ENCODE results near the gene AFAP1L2.

DNA sequence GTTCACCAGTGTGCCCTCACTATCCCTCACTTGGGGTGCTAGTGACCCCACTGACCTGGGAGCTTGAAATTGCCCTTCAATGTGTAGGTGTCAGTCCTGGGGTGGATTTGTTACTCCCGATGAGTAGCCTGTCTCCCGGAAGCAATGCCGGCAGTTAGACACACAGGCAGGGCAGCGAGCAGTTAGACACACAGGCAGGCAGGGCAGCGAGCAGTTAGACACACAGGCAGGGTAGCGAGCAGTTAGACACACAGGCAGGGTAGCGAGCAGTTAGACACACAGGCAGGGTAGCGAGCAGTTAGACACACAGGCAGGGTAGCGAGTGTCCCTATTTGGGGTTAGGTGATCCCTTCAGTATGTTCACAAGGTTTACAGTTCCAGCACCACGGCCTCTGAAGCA is 121.2 kb downstream of the AFAP1L2 start:
- TF ChIP-seq, protein P1, sequence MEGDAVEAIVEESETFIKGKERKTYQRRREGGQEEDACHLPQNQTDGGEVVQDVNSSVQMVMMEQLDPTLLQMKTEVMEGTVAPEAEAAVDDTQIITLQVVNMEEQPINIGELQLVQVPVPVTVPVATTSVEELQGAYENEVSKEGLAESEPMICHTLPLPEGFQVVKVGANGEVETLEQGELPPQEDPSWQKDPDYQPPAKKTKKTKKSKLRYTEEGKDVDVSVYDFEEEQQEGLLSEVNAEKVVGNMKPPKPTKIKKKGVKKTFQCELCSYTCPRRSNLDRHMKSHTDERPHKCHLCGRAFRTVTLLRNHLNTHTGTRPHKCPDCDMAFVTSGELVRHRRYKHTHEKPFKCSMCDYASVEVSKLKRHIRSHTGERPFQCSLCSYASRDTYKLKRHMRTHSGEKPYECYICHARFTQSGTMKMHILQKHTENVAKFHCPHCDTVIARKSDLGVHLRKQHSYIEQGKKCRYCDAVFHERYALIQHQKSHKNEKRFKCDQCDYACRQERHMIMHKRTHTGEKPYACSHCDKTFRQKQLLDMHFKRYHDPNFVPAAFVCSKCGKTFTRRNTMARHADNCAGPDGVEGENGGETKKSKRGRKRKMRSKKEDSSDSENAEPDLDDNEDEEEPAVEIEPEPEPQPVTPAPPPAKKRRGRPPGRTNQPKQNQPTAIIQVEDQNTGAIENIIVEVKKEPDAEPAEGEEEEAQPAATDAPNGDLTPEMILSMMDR (IDR thresholded peaks at IDR 0.05), result no peak
- TF ChIP-seq EP300 (IDR thresholded peaks at IDR 0.05), result no peak

Data from stomach (tissue), 4 donors.